GM23338 (cell line): ENCODE data around the gene PAQR9. TPM values are rescaled to one million over a fixed set of nuclear protein-coding genes. Genes with fewer than 3 reads are reported as not detected.

Experiments
- ATAC-seq: fragments of 200-7000 bp; cut with Tn5 transposase; 3 replicates; pipeline ENCODE4 v1.9.1; 2020
- DNase-seq: peaks from one replicate; pipeline ENCODE4 v3.0.0-alpha.2; 2015; ENCODE audit warnings: low spot score
- H2AFZ ChIP-seq: fragments of 200-600 bp; sonication (generic); 2 replicates; pipeline ENCODE4 v1.8.0; 2016; ENCODE audit warnings: antibody characterized with exemption, mild to moderate bottlenecking, moderate library complexity
- H3F3A ChIP-seq: fragments of 200-600 bp; sonication (generic); replicated peaks from 2 replicates; pipeline ENCODE4 v1.8.0; 2017; ENCODE audit warnings: antibody characterized with exemption, mixed run types, low read depth
- H3K27ac ChIP-seq: fragments of 200-600 bp; sonication (generic); 2 replicates; pipeline ENCODE4 v1.6.1; 2016; ENCODE audit warnings: low read depth
- H3K27me3 ChIP-seq: fragments of 200-600 bp; sonication (generic); 2 replicates; pipeline ENCODE4 v1.8.0; 2016; ENCODE audit warnings: mild to moderate bottlenecking, mixed run types, moderate library complexity; ENCODE audit not compliant: insufficient read depth
- H3K36me3 ChIP-seq: fragments of 200-600 bp; sonication (generic); 2 replicates; pipeline ENCODE4 v1.8.0; 2016; ENCODE audit warnings: mild to moderate bottlenecking; ENCODE audit not compliant: insufficient read depth
- H3K4me1 ChIP-seq: fragments of 200-600 bp; sonication (generic); 2 replicates; pipeline ENCODE4 v1.8.0; 2016; ENCODE audit warnings: mild to moderate bottlenecking, moderate library complexity; ENCODE audit not compliant: insufficient read depth
- H3K4me2 ChIP-seq: fragments of 200-600 bp; sonication (generic); 2 replicates; pipeline ENCODE4 v1.7.1; 2017; ENCODE audit warnings: mixed run types
- H3K4me3 ChIP-seq: fragments of 200-600 bp; sonication (generic); 2 replicates; pipeline ENCODE4 v1.6.1; 2016; ENCODE audit warnings: mixed run types
- H3K79me2 ChIP-seq: fragments of 200-600 bp; sonication (generic); replicated peaks from 2 replicates; pipeline ENCODE4 v1.8.0; 2017; ENCODE audit warnings: mild to moderate bottlenecking; ENCODE audit not compliant: insufficient read depth
- H3K9me2 ChIP-seq: fragments of 200-600 bp; sonication (generic); 2 replicates; pipeline ENCODE4 v1.8.0; 2017; ENCODE audit not compliant: insufficient read depth
- H4K20me1 ChIP-seq: fragments of 200-600 bp; sonication (generic); replicated peaks from 2 replicates; pipeline ENCODE4 v1.8.0; 2017; ENCODE audit warnings: mild to moderate bottlenecking; ENCODE audit not compliant: insufficient read depth
- H3K27ac Mint-ChIP-seq: 2 replicates; pipeline ENCODE4 v1.8.0; 2020; ENCODE audit warnings: inconsistent platforms, mild to moderate bottlenecking, moderate library complexity, mixed read lengths
- H3K27me3 Mint-ChIP-seq: 3 replicates; pipeline ENCODE4 v1.8.0; 2022; ENCODE audit warnings: low read depth, mild to moderate bottlenecking, moderate library complexity, mixed read lengths, inconsistent platforms; ENCODE audit not compliant: insufficient read depth, poor library complexity
- H3K36me3 Mint-ChIP-seq: 3 replicates; pipeline ENCODE4 v1.8.0; 2021; ENCODE audit warnings: low read depth, mild to moderate bottlenecking, inconsistent platforms, moderate library complexity, mixed read lengths
- H3K4me1 Mint-ChIP-seq: 3 replicates; pipeline ENCODE4 v1.8.0; 2020; ENCODE audit warnings: mild to moderate bottlenecking, inconsistent platforms, mixed read lengths
- H3K4me3 Mint-ChIP-seq: 3 replicates; pipeline ENCODE4 v1.8.0; 2021; ENCODE audit warnings: moderate library complexity, mild to moderate bottlenecking, inconsistent platforms, mixed read lengths
- H3K9me3 Mint-ChIP-seq: 3 replicates; pipeline ENCODE4 v1.8.0; 2020; ENCODE audit warnings: moderate library complexity, mild to moderate bottlenecking, inconsistent platforms, mixed read lengths
- CREB1 ChIP-seq: fragments of 250-450 bp; sonication (Bioruptor Pico); IDR thresholded peaks from 2 replicates; pipeline ENCODE4 v1.5.0; 2020; ENCODE audit warnings: low read depth, mild to moderate bottlenecking, moderate library complexity
- EZH2 ChIP-seq: fragments of 200-600 bp; sonication (generic); IDR thresholded peaks from one replicate; pipeline ENCODE4 v1.8.0; 2017; ENCODE audit warnings: antibody characterized with exemption, mild to moderate bottlenecking, low read depth; ENCODE audit not compliant: unreplicated experiment
- EZH2phosphoT487 ChIP-seq: fragments of 200-600 bp; sonication (generic); IDR thresholded peaks from one replicate; pipeline ENCODE4 v1.8.1; 2018; ENCODE audit warnings: antibody characterized with exemption; ENCODE audit not compliant: unreplicated experiment
- JUNB ChIP-seq: IDR thresholded peaks from one replicate; pipeline ENCODE4 v1.6.1; 2016; ENCODE audit warnings: antibody characterized with exemption; ENCODE audit not compliant: unreplicated experiment
- NANOG ChIP-seq: IDR thresholded peaks from 2 replicates; pipeline ENCODE4 v1.6.1; 2016; ENCODE audit warnings: antibody characterized with exemption, borderline replicate concordance
- POLR2AphosphoS5 ChIP-seq: IDR thresholded peaks from 2 replicates; pipeline ENCODE4 v1.6.1; 2016; ENCODE audit warnings: antibody characterized with exemption, low read depth
- STAT1 ChIP-seq: IDR thresholded peaks from one replicate; pipeline ENCODE4 v1.6.1; 2016; ENCODE audit warnings: antibody characterized with exemption; ENCODE audit not compliant: unreplicated experiment
- ZNF114 ChIP-seq: fragments of 250-450 bp; sonication (Bioruptor Pico); IDR thresholded peaks from 2 replicates; pipeline ENCODE4 v1.5.0; 2020; ENCODE audit warnings: mild to moderate bottlenecking, moderate library complexity
- ZNF331 ChIP-seq: fragments of 250-450 bp; sonication (Bioruptor Pico); IDR thresholded peaks from 2 replicates; pipeline ENCODE4 v1.5.0; 2020; ENCODE audit warnings: low read depth, mild to moderate bottlenecking, moderate library complexity
- polyA plus RNA-seq: library from polyadenylated mRNA; unstranded; fragments of >200 nt; fragmentation: Nextera tagmentation; extraction: Ambion mirVana; gene quantifications from 2 replicates; pipeline ENCODE4 v1.2.1, GENCODE V29; 2016
- total RNA-seq: library from RNA; depleted of rRNA; stranded (reverse); fragments of >200 nt; shearing (Covaris generic); gene quantifications from 2 replicates; pipeline ENCODE4 v1.2.3, GENCODE V29; 2014
- TF ChIP-seq, protein P1 (sequence below): IDR thresholded peaks from one replicate; pipeline ENCODE4 v1.6.1; 2018; ENCODE audit warnings: antibody characterized with exemption; ENCODE audit not compliant: unreplicated experiment
- TF ChIP-seq, protein P2 (sequence below), 2 experiments: fragments of 200-600 bp in 1 of 2; sonication (generic) in 1 of 2; conservative IDR thresholded peaks; 2 replicates each; pipeline versions ENCODE4 v1.5.1 to v1.6.1; 2016 to 2017; ENCODE audit warnings: antibody characterized with exemption in 2 of 2, low read depth in 2 of 2, mild to moderate bottlenecking in 2 of 2, moderate library complexity in 1 of 2
- TF ChIP-seq, protein P3 (sequence below): IDR thresholded peaks from 2 replicates; pipeline ENCODE4 v1.6.1; 2016; ENCODE audit warnings: antibody characterized with exemption

Gene PAQR9
- total and polyA plus RNA-seq, 2 experiments from 2014 or later = 2.0 to 2.3 TPM

DNA sequence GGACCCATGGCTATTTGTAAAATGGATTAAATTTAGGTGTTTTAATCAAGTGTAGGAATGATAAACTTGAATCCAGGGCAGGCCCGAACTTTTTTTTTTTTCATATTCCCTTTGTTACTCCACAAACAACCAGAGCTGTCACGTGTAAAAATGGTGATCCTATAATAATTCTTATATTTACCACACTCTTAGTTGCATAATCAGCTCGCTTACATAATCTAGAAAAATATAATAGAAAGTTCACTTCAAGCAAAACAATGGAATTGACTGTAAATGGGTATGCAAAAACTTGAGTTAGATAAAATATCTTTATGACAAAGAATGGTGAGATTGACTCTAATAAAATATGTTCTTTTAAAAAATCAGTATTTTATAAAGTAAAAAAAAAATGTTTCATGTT lies 2.1 kb upstream of the PAQR9 start (continued):
- TF ChIP-seq, protein P1, sequence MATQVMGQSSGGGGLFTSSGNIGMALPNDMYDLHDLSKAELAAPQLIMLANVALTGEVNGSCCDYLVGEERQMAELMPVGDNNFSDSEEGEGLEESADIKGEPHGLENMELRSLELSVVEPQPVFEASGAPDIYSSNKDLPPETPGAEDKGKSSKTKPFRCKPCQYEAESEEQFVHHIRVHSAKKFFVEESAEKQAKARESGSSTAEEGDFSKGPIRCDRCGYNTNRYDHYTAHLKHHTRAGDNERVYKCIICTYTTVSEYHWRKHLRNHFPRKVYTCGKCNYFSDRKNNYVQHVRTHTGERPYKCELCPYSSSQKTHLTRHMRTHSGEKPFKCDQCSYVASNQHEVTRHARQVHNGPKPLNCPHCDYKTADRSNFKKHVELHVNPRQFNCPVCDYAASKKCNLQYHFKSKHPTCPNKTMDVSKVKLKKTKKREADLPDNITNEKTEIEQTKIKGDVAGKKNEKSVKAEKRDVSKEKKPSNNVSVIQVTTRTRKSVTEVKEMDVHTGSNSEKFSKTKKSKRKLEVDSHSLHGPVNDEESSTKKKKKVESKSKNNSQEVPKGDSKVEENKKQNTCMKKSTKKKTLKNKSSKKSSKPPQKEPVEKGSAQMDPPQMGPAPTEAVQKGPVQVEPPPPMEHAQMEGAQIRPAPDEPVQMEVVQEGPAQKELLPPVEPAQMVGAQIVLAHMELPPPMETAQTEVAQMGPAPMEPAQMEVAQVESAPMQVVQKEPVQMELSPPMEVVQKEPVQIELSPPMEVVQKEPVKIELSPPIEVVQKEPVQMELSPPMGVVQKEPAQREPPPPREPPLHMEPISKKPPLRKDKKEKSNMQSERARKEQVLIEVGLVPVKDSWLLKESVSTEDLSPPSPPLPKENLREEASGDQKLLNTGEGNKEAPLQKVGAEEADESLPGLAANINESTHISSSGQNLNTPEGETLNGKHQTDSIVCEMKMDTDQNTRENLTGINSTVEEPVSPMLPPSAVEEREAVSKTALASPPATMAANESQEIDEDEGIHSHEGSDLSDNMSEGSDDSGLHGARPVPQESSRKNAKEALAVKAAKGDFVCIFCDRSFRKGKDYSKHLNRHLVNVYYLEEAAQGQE = no peak
- TF ChIP-seq NANOG (no peak), EZH2phosphoT487 (no peak), EZH2 (no peak), JUNB (no peak)

DNA sequence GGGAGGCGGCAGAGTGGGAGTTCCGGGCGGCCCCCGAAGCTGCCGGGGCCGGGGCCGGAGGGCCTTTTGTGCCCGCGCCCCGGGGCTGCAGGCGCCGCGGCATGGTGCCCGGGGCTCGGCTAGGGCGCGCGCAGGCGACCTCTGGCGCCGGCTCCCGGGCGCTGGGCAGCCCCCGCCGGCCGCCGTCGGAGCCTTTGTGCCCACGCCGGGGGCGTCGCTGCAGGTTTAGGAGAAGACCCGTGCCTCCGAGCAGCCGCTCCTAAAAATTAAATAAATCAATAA lies 299 bp downstream of the PAQR9 start:
- Histone ChIP-seq H3K36me3 (no peaks in the 10 kb centered on the region), H3K4me2 (peak overlapping the region; percentile 81), H3K79me2 (no peaks in the 10 kb centered on the region), H2AFZ (peak overlapping the region; percentile 95), H3K27ac (no peak overlapping the region), H3F3A (peaks cover 5% of the 10 kb centered on the region; the same call in 1 of the 2 replicates), H4K20me1 (0 out of 2 replicates have a peak, but pooled peaks cover 3% of the 10 kb centered on the region), H3K4me1 (peaks cover 3% of the 10 kb centered on the region; the same call in 1 of the 2 replicates), H3K9me2 (no peaks in the 10 kb centered on the region), H3K4me3 (peak overlapping the region; percentile 58), H3K27me3 (peaks cover 49% of the 10 kb centered on the region)
- Mint-ChIP-seq H3K27me3 (peaks cover 28% of the 10 kb centered on the region), H3K27ac (no peak overlapping the region), H3K36me3 (peaks cover 15% of the 10 kb centered on the region; the same call in 2 of the 3 replicates), H3K9me3 (peaks cover 4% of the 10 kb centered on the region; the same call in 2 of the 3 replicates), H3K4me3 (peak overlapping the region; percentile 89), H3K4me1 (peaks cover 19% of the 10 kb centered on the region)
- ATAC-seq (peak; percentile 63), DNase-seq (no peak)
- TF ChIP-seq CREB1 (CRISPR knock-in tag) (no peak), NANOG (no peak), POLR2AphosphoS5 (no peak), EZH2 (no peak), ZNF331 (CRISPR knock-in tag) (no peak), JUNB (no peak), EZH2phosphoT487 (no peak), STAT1 (no peak), ZNF114 (CRISPR knock-in tag) (no peak)
- TF ChIP-seq, protein P2, sequence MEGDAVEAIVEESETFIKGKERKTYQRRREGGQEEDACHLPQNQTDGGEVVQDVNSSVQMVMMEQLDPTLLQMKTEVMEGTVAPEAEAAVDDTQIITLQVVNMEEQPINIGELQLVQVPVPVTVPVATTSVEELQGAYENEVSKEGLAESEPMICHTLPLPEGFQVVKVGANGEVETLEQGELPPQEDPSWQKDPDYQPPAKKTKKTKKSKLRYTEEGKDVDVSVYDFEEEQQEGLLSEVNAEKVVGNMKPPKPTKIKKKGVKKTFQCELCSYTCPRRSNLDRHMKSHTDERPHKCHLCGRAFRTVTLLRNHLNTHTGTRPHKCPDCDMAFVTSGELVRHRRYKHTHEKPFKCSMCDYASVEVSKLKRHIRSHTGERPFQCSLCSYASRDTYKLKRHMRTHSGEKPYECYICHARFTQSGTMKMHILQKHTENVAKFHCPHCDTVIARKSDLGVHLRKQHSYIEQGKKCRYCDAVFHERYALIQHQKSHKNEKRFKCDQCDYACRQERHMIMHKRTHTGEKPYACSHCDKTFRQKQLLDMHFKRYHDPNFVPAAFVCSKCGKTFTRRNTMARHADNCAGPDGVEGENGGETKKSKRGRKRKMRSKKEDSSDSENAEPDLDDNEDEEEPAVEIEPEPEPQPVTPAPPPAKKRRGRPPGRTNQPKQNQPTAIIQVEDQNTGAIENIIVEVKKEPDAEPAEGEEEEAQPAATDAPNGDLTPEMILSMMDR (conservative IDR thresholded peaks at IDR 0.05; ENCODE audit: low read depth in 2 of 2) = no peak
- TF ChIP-seq, protein P3, sequence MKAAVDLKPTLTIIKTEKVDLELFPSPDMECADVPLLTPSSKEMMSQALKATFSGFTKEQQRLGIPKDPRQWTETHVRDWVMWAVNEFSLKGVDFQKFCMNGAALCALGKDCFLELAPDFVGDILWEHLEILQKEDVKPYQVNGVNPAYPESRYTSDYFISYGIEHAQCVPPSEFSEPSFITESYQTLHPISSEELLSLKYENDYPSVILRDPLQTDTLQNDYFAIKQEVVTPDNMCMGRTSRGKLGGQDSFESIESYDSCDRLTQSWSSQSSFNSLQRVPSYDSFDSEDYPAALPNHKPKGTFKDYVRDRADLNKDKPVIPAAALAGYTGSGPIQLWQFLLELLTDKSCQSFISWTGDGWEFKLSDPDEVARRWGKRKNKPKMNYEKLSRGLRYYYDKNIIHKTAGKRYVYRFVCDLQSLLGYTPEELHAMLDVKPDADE = no peak
- TF ChIP-seq, protein P1 = no peak
